ENCODE data around the gene FBXO24.

The FBXO24 gene

DNA sequence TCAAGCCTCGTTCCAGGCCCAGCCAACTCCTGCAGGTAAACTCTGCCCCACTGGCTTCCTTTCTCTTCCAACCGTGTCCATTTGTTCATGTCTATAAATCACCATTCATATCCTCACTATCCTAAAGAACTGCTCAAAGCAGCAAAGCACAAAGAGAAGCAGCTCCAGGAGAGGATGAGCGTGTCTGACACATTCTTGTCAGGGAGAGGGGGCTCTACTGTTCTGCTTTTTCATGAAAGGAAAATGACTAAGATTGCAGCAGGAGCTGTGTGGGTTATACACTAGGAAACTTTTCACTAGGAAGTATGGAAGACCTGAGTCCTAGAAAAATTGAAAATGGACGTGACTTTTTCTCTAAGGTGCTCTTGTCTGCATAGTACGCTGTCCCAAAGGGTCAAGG, 30.4 kb upstream of the FBXO24 start:
- H3K36me3 ChIP-seq: peaks cover 16% of the 10 kb centered on the region
- no peak for DNase-seq
- TF ChIP-seq, protein P1, sequence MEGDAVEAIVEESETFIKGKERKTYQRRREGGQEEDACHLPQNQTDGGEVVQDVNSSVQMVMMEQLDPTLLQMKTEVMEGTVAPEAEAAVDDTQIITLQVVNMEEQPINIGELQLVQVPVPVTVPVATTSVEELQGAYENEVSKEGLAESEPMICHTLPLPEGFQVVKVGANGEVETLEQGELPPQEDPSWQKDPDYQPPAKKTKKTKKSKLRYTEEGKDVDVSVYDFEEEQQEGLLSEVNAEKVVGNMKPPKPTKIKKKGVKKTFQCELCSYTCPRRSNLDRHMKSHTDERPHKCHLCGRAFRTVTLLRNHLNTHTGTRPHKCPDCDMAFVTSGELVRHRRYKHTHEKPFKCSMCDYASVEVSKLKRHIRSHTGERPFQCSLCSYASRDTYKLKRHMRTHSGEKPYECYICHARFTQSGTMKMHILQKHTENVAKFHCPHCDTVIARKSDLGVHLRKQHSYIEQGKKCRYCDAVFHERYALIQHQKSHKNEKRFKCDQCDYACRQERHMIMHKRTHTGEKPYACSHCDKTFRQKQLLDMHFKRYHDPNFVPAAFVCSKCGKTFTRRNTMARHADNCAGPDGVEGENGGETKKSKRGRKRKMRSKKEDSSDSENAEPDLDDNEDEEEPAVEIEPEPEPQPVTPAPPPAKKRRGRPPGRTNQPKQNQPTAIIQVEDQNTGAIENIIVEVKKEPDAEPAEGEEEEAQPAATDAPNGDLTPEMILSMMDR (IDR thresholded peaks at IDR 0.05; ENCODE audit: low read depth, low read length): no peak
- no peaks in the 10 kb centered on the region for H3K27me3 ChIP-seq
- no peaks in the 10 kb centered on the region for H3K4me1 ChIP-seq
- no peak overlapping the region for H3K4me3 ChIP-seq (ENCODE audit: low read depth, low read length)
- H3K9me3 ChIP-seq: no peaks in the 10 kb centered on the region

DNA sequence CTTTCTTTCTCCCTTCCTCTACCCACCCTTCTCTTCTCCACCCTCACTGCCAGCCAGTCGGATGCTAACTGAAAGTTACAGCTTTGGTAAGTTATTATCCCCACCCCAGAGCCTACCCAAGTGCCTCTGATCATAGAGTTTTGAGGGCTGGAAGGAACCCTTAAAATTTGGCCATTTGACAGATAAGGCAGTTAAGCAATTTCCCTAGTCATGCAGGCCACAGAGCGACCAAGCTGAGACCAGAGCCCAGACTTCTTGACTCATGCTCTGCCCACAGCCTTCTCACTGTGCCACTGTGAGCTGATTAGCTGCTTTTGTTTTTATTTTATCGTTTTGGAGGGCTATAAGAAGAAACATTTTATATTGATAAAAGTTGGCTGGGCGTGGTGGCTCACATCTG, 29.6 kb upstream of the FBXO24 start:
- Histone ChIP-seq H3K9me3 (no peaks in the 10 kb centered on the region), H3K27me3 (no peaks in the 10 kb centered on the region), H3K4me1 (no peaks in the 10 kb centered on the region), H3K36me3 (peaks cover 16% of the 10 kb centered on the region), H3K4me3 (ENCODE audit: low read depth, low read length) (no peak overlapping the region)
- no peak for DNase-seq
- TF ChIP-seq, protein P1 (IDR thresholded peaks at IDR 0.05; ENCODE audit: low read depth, low read length): no peak

DNA sequence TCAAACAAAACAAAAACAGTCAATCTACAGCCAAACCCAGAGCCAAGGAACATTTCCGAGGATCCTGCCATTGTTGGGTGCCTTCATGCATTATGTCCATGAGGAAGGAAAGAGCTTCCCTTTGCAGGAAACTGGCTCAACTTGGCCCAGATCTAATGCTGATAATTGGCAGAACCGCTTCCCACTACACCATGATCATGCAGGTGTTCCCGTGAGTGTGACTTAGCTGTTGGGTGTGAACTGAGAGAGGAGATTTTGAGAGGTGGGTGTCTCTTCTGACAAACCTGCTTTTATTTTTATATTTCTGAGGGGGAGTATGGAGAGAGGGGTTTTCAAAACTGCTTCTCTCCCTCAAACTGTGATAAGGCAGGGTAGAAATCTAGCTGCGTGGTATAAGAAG, 27.0 kb upstream of the FBXO24 start:
- H3K9me3 ChIP-seq: no peaks in the 10 kb centered on the region
- no peak overlapping the region for H3K4me3 ChIP-seq (ENCODE audit: low read depth, low read length)
- H3K4me1 ChIP-seq: no peaks in the 10 kb centered on the region
- H3K36me3 ChIP-seq: peaks cover 11% of the 10 kb centered on the region
- no peak for DNase-seq
- H3K27me3 ChIP-seq: no peaks in the 10 kb centered on the region
- TF ChIP-seq, protein P1 (IDR thresholded peaks at IDR 0.05; ENCODE audit: low read depth, low read length): no peak

DNA sequence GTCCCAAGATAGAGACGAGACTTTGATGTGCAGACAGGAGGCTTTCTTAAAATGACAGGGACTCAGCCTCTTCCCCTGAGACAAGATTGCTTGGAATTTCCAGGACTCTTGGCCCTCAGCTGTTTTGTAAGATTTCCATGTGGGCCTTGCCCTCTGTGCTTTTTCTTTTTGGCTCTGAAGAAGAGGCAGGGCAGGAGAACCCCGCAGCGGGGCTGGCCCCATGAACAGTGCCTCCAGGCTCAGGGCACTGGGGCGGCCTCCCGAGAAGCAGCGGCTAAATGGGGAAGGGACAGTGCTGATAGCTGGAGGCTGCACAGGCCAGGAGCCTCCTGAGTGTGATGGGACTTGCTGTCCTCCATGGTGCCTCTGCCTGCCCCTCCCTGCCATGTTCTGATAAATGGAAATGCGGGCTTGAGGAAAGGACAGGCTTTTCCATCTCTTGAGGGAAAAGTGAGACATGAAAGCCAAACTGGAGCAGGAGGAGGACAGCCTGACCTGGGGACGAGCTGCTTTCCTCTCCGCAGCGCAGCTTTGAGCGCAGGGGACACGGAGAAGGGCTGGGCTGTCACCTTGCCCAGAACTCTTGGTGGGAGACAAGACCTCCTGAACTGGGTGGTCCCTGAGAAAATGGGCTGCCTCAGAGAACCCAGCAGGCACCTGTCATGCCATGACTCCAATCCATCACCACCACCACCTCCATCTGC, 24.5 kb upstream of the FBXO24 start:
- Histone ChIP-seq H3K9me3 (no peaks in the 10 kb centered on the region), H3K4me3 (ENCODE audit: low read depth, low read length) (no peak overlapping the region), H3K36me3 (no peaks in the 10 kb centered on the region), H3K27me3 (no peaks in the 10 kb centered on the region), H3K4me1 (no peaks in the 10 kb centered on the region)
- DNase-seq: no peak
- TF ChIP-seq, protein P1 (IDR thresholded peaks at IDR 0.05; ENCODE audit: low read depth, low read length): no peak

DNA sequence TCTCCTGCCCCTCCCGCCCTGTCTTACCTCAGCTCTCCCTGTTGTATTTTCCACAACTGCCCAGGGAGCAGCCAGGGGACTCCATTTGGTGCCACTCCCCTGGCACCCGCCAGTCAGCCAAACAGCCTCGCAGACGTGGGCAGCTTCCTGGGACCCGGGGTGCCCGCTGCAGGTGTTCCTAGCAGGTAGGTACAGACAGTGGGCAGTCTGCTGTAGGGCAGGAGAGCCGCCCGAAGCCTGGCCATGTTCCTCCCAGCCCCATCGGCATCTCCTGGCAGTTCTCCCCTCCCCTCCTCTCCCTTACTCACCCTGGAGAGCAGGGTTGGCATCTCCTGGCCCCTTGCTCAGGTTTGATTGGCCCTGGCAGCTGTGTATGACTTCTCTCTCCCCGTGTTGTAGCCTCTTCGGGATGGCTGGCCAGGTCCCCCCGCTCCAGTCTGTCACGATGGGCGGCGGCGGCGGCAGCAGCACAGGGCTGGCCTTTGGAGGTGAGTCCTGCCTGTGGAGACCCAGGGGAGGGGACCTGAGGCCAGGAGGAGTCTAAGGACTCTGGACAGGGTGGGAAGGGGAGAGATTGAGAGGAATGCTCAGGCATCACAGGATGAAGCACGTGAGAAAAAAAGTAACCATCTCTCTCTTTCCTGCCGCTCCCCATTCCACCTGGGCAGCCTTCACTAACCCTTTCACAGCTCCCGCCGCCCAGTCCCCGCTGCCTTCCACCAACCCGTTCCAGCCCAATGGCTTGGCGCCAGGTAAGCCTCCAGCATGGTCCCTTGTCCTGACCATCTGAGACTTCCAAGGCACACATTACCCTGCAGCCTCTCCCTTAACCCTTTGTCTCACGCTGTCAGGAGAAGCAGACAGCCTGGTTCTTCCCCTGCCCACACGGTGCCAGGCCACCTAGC, 23.7 kb upstream of the FBXO24 start:
- H3K9me3 ChIP-seq: no peaks in the 10 kb centered on the region
- no peaks in the 10 kb centered on the region for H3K27me3 ChIP-seq
- no peak overlapping the region for H3K4me3 ChIP-seq (ENCODE audit: low read depth, low read length)
- peaks cover 3% of the 10 kb centered on the region; the same call in 1 of the 2 replicates for H3K4me1 ChIP-seq
- no peak for DNase-seq
- H3K36me3 ChIP-seq: no peaks in the 10 kb centered on the region
- TF ChIP-seq, protein P1 (IDR thresholded peaks at IDR 0.05; ENCODE audit: low read depth, low read length): no peak
